Activated T-cell treated with anti-CD3 and anti-CD28 coated beads for 48 hours (primary cell): ENCODE results near the gene AQP1.

Experiments
- DNase-seq: peaks from one replicate; pipeline ENCODE4 v3.0.0-alpha.2; 2020; ENCODE audit warnings: low read depth

The AQP1 gene

GRCh38 chr7:30884881-30885280 is 26.8 kb upstream of the AQP1 start:
- no peak for DNase-seq

GRCh38 chr7:30886608-30887011 is 25.0 kb upstream of the AQP1 start:
- no peak for DNase-seq

- no peak for DNase-seq
Measured at GRCh38 chr7:30887464-30887872, 24.2 kb upstream of the AQP1 start.

GRCh38 chr7:30888747-30889146 is 22.9 kb upstream of the AQP1 start:
- DNase-seq = no peak

- DNase-seq = no peak
Measured at GRCh38 chr7:30890226-30890625, 21.4 kb upstream of the AQP1 start.

GRCh38 chr7:30893357-30893756 is 18.3 kb upstream of the AQP1 start:
- DNase-seq = no peak

GRCh38 chr7:30894009-30894408 is 17.6 kb upstream of the AQP1 start:
- no peak for DNase-seq

- DNase-seq = no peak
Measured at GRCh38 chr7:30894866-30895605, 16.6 kb upstream of the AQP1 start.

GRCh38 chr7:30896036-30896435 is 15.6 kb upstream of the AQP1 start:
- DNase-seq = no peak

GRCh38 chr7:30896783-30897637 is 14.6 kb upstream of the AQP1 start:
- DNase-seq = no peak

- no peak for DNase-seq
Measured at GRCh38 chr7:30897770-30898169, 13.9 kb upstream of the AQP1 start.

- DNase-seq = no peak
Measured at GRCh38 chr7:30898411-30898810, 13.2 kb upstream of the AQP1 start.

GRCh38 chr7:30899066-30899465 is 12.6 kb upstream of the AQP1 start:
- DNase-seq = no peak

- DNase-seq = no peak
Measured at GRCh38 chr7:30899630-30900029, 12.0 kb upstream of the AQP1 start.

- DNase-seq = no peak
Measured at GRCh38 chr7:30900053-30900452, 11.6 kb upstream of the AQP1 start.

- DNase-seq = no peak
Measured at GRCh38 chr7:30900803-30901362, 10.8 kb upstream of the AQP1 start.

- no peak for DNase-seq
Measured at GRCh38 chr7:30901856-30902255, 9.8 kb upstream of the AQP1 start.

- no peak for DNase-seq
Measured at GRCh38 chr7:30902466-30902865, 9.2 kb upstream of the AQP1 start.

- no peak for DNase-seq
Measured at GRCh38 chr7:30903146-30903545, 8.5 kb upstream of the AQP1 start.

- DNase-seq = no peak
Measured at GRCh38 chr7:30904561-30904960, 7.1 kb upstream of the AQP1 start.

GRCh38 chr7:30905078-30906012 is 6.3 kb upstream of the AQP1 start:
- DNase-seq = no peak

GRCh38 chr7:30906014-30906413 is 5.6 kb upstream of the AQP1 start:
- no peak for DNase-seq
